OCI-LY1 (cell line): ENCODE results near the gene FAM81A.

Source experiments
- EZH2 ChIP-seq: fragments of 200-600 bp; sonication (generic), shearing (Covaris generic); IDR thresholded peaks from 2 replicates; pipeline ENCODE4 v1.8.0; 2017; ENCODE audit warnings: borderline replicate concordance, mixed run types, mild to moderate bottlenecking, antibody characterized with exemption, low read length, moderate library complexity, mixed read lengths
- TF ChIP-seq, protein P1 (sequence below): fragments of 200-600 bp; sonication (generic), shearing (Covaris generic); IDR thresholded peaks from 2 replicates; pipeline ENCODE4 v1.5.1; 2017; ENCODE audit warnings: mild to moderate bottlenecking, antibody characterized with exemption, low read length, moderate library complexity, mixed read lengths

DNA sequence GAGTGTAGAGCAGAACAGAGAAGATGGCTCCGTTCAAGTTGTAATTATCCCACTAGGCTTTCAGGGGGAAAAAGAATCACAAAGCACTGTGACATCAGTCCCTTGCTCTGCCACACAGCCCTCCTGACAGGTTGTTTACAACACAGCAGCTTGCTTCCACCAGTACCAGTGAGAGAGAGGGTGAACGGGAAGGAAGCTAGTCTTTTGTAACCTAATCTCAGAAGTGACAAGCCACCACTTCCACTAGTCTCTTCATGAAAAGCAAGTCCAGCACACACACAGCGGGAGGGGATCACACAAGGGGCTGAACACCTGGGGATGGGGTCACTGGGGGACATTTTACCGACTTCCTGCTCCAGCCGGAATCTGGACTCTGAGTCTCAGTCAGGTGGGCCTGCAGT is 86.3 kb downstream of the FAM81A start:
- TF ChIP-seq, protein P1, sequence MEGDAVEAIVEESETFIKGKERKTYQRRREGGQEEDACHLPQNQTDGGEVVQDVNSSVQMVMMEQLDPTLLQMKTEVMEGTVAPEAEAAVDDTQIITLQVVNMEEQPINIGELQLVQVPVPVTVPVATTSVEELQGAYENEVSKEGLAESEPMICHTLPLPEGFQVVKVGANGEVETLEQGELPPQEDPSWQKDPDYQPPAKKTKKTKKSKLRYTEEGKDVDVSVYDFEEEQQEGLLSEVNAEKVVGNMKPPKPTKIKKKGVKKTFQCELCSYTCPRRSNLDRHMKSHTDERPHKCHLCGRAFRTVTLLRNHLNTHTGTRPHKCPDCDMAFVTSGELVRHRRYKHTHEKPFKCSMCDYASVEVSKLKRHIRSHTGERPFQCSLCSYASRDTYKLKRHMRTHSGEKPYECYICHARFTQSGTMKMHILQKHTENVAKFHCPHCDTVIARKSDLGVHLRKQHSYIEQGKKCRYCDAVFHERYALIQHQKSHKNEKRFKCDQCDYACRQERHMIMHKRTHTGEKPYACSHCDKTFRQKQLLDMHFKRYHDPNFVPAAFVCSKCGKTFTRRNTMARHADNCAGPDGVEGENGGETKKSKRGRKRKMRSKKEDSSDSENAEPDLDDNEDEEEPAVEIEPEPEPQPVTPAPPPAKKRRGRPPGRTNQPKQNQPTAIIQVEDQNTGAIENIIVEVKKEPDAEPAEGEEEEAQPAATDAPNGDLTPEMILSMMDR: no peak
- no peak for TF ChIP-seq EZH2
